Caco-2 (cell line): ENCODE results near the gene DSPP. TPM values are rescaled to one million over a fixed set of nuclear protein-coding genes. Genes with fewer than 3 reads are reported as not detected.

Experiments
- BruUV-seq: library from RNA; stranded (reverse); fragments of 400-500 nt; replicated peaks from 2 replicates; lab custom pipeline; 2021; lab: Mats Ljungman, UMichigan
- CTCF ChIA-PET: fragments of 300-600 bp; sonication (Branson Sonifier 250); formaldehyde crosslinking; loops from one replicate; lab custom pipeline; 2022; ENCODE audit warnings: antibody characterized with exemption; lab: Charles Lee
- POLR2A ChIA-PET: fragments of 300-600 bp; sonication (Branson Sonifier 250); formaldehyde crosslinking; loops from one replicate; lab custom pipeline; 2022; ENCODE audit warnings: antibody characterized with exemption; lab: Charles Lee
- DNase-seq, 2 experiments: peaks; one replicate each; pipeline versions ENCODE4 v3.0.0 to v3.0.0-alpha.2; 2020 to 2022
- H3K27me3 ChIP-seq: replicated peaks from 2 replicates; pipeline ENCODE4 v1.6.0; 2011; ENCODE audit warnings: low read length; ENCODE audit not compliant: control insufficient read depth, insufficient read depth
- H3K36me3 ChIP-seq: 2 replicates; pipeline ENCODE4 v1.5.1; 2011; ENCODE audit warnings: low read length; ENCODE audit not compliant: control insufficient read depth, insufficient read depth
- H3K4me1 ChIP-seq: fragments of 250-450 bp; sonication (Bioruptor Pico); 2 replicates; pipeline ENCODE4 v1.5.1; 2020; ENCODE audit warnings: mild to moderate bottlenecking
- H3K4me3 ChIP-seq: 2 replicates; pipeline ENCODE4 v1.5.1; 2011; ENCODE audit warnings: low read depth, mild to moderate bottlenecking, control low read depth, low read length
- H3K9me3 ChIP-seq: fragments of 250-450 bp; sonication (Bioruptor Pico); 2 replicates; pipeline ENCODE4 v1.5.1; 2020; ENCODE audit warnings: mild to moderate bottlenecking, moderate library complexity
- H3K27ac Mint-ChIP-seq: one replicate; pipeline ENCODE4 v1.8.0; 2022; ENCODE audit warnings: mixed read lengths; ENCODE audit not compliant: unreplicated experiment
- H3K27me3 Mint-ChIP-seq: one replicate; pipeline ENCODE4 v1.8.0; 2022; ENCODE audit warnings: mixed read lengths; ENCODE audit not compliant: insufficient read depth, unreplicated experiment
- H3K36me3 Mint-ChIP-seq: one replicate; pipeline ENCODE4 v1.8.0; 2022; ENCODE audit warnings: mild to moderate bottlenecking, mixed read lengths; ENCODE audit not compliant: insufficient read depth, unreplicated experiment
- H3K4me1 Mint-ChIP-seq: one replicate; pipeline ENCODE4 v1.8.0; 2022; ENCODE audit warnings: low read depth, mixed read lengths; ENCODE audit not compliant: unreplicated experiment
- H3K4me3 Mint-ChIP-seq: one replicate; pipeline ENCODE4 v1.8.0; 2022; ENCODE audit warnings: mild to moderate bottlenecking, moderate library complexity, mixed read lengths; ENCODE audit not compliant: unreplicated experiment
- H3K9me3 Mint-ChIP-seq: one replicate; pipeline ENCODE4 v1.8.0; 2022; ENCODE audit warnings: mixed read lengths; ENCODE audit not compliant: unreplicated experiment
- CTCF ChIP-seq, 2 experiments: fragments of 200-600 bp in 1 of 2; IDR thresholded peaks; 1 replicate in 1 of 2; 2 replicates in 1 of 2; pipeline versions ENCODE4 v1.5.1 to v1.8.0; 2011 to 2022; ENCODE audit warnings: antibody characterized with exemption in 1 of 2, control low read depth in 1 of 2, inconsistent platforms in 1 of 2, low read depth in 1 of 2, low read length in 1 of 2, mild to moderate bottlenecking in 1 of 2, moderate library complexity in 1 of 2; ENCODE audit not compliant: insufficient read depth in 1 of 2, severe bottlenecking in 1 of 2, unreplicated experiment in 1 of 2
- intact Hi-C: fragments of 100-400 bp; cut with micrococcal nuclease; formaldehyde crosslinking; loops from one replicate; pipeline ENCODE4 v1.10.0; 2022; ENCODE audit not compliant: unreplicated experiment
- total RNA-seq: library from RNA; stranded (reverse); gene quantifications from 2 replicates; pipeline ENCODE4 v1.2.3, GENCODE V29; 2022

Gene DSPP
- total RNA-seq, 1 experiment from 2014 or later: not detected

GRCh38 chr4:87565746-87566145 is 42.6 kb upstream of the DSPP start:
- no peaks in the 10 kb centered on the region for H3K27me3 Mint-ChIP-seq
- no peaks in the 10 kb centered on the region for H3K36me3 ChIP-seq
- H3K4me1 ChIP-seq: no peaks in the 10 kb centered on the region
- H3K27ac Mint-ChIP-seq: no peak overlapping the region
- no peak for DNase-seq
- POLR2A ChIA-PET: no interaction called here
- H3K4me1 Mint-ChIP-seq: peaks cover 6% of the 10 kb centered on the region
- H3K9me3 ChIP-seq: no peaks in the 10 kb centered on the region
- no peak overlapping the region for H3K4me3 Mint-ChIP-seq
- H3K27me3 ChIP-seq: no peaks in the 10 kb centered on the region
- H3K36me3 Mint-ChIP-seq: no peaks in the 10 kb centered on the region
- CTCF ChIA-PET: no interaction called here
- intact Hi-C loops: no loop called here
- no TSS peak for BruUV-seq
- no peak overlapping the region for H3K4me3 ChIP-seq
- TF ChIP-seq CTCF (IDR thresholded peaks at IDR 0.05; ENCODE audit: insufficient read depth in 1 of 2, low read depth in 1 of 2, low read length in 1 of 2, severe bottlenecking in 1 of 2, unreplicated experiment in 1 of 2): no peak
- H3K9me3 Mint-ChIP-seq: no peaks in the 10 kb centered on the region

GRCh38 chr4:87566276-87566675 is 42.1 kb upstream of the DSPP start:
- no peaks in the 10 kb centered on the region for H3K27me3 Mint-ChIP-seq
- Histone ChIP-seq H3K4me3 (no peak overlapping the region), H3K4me1 (no peaks in the 10 kb centered on the region), H3K36me3 (no peaks in the 10 kb centered on the region), H3K9me3 (no peaks in the 10 kb centered on the region), H3K27me3 (no peaks in the 10 kb centered on the region)
- H3K4me3 Mint-ChIP-seq: no peak overlapping the region
- H3K36me3 Mint-ChIP-seq: no peaks in the 10 kb centered on the region
- BruUV-seq: no TSS peak
- intact Hi-C loops: no loop called here
- peaks cover 6% of the 10 kb centered on the region for H3K4me1 Mint-ChIP-seq
- H3K27ac Mint-ChIP-seq: no peak overlapping the region
- DNase-seq: no peak
- TF ChIP-seq CTCF (IDR thresholded peaks at IDR 0.05; ENCODE audit: insufficient read depth in 1 of 2, low read depth in 1 of 2, low read length in 1 of 2, severe bottlenecking in 1 of 2, unreplicated experiment in 1 of 2): no peak
- ChIA-PET POLR2A (no interaction called here), CTCF (no interaction called here)
- H3K9me3 Mint-ChIP-seq: no peaks in the 10 kb centered on the region

- Histone ChIP-seq H3K9me3 (no peaks in the 10 kb centered on the region), H3K27me3 (no peaks in the 10 kb centered on the region), H3K36me3 (no peaks in the 10 kb centered on the region), H3K4me1 (no peaks in the 10 kb centered on the region), H3K4me3 (no peak overlapping the region)
- Mint-ChIP-seq H3K27ac (no peak overlapping the region), H3K4me3 (no peak overlapping the region), H3K4me1 (peaks cover 6% of the 10 kb centered on the region), H3K27me3 (no peaks in the 10 kb centered on the region), H3K36me3 (no peaks in the 10 kb centered on the region), H3K9me3 (no peaks in the 10 kb centered on the region)
- ChIA-PET CTCF (no interaction called here), POLR2A (no interaction called here)
- TF ChIP-seq CTCF (IDR thresholded peaks at IDR 0.05; ENCODE audit: insufficient read depth in 1 of 2, low read depth in 1 of 2, low read length in 1 of 2, severe bottlenecking in 1 of 2, unreplicated experiment in 1 of 2): no peak
- intact Hi-C loops: no loop called here
- no TSS peak for BruUV-seq
- no peak for DNase-seq
Observed at GRCh38 chr4:87567191-87567590, 41.1 kb upstream of the DSPP start.
